ENCODE results near the gene BBS5.
A peak's percentile ranks its signal among the peaks of the same experiment; 100 is the strongest.

DNA sequence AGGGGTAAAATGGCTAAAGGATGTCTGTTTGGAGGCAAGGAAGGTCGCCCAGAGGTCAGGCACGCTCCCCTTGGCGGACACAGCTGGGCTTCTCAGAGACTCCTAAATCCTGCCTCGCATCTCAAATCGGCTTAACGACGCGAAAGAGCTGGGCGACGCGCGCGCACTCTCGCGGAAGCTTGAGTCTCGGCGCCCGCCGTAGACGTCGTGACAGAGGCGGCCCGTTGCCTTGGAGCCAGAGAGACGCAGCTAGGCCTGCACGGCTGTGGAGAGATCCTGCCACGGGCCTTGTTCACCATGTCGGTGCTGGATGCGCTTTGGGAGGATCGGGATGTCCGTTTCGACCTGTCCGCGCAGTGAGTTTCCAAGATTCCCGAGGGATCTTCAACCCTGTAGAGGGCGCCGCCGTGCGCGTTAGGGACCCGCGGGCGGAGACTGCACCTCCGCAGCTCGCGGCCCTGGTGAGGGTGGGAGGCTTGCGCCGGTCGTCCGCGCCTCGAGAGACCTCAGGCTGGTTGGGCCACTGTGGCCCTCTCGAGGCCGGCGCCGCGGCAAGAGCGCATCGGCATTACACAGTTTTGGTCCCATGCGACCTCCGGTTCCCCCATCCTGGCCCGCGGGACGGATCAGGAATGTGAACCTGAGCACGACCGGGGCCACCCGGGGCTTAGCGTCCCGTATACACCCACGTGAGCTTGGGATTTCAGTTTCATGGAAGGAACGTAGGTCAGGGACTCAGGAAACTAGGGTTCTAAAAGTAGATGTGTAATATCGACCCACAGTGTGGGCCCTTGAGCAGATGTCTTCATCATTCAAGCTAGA is at the start of gene BBS5:
- peak; percentile 64 for TF ChIP-seq CTCF (IDR thresholded peaks at IDR 0.05)
- TF ChIP-seq, protein P1, sequence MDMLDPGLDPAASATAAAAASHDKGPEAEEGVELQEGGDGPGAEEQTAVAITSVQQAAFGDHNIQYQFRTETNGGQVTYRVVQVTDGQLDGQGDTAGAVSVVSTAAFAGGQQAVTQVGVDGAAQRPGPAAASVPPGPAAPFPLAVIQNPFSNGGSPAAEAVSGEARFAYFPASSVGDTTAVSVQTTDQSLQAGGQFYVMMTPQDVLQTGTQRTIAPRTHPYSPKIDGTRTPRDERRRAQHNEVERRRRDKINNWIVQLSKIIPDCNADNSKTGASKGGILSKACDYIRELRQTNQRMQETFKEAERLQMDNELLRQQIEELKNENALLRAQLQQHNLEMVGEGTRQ (IDR thresholded peaks at IDR 0.05): no peak
- TF ChIP-seq BHLHE40 (IDR thresholded peaks at IDR 0.05; ENCODE audit: low read depth, low read length): no peak
